HCT116 (cell line): Measurements from ENCODE around the gene RPS6KA2. TPM values are rescaled to one million over a fixed set of nuclear protein-coding genes. Genes with fewer than 3 reads are reported as not detected.

Experiments
- ATAC-seq: fragments of 200-7000 bp; cut with Tn5 transposase; 2 replicates; pipeline ENCODE4 v1.9.1; 2020; ENCODE audit warnings: mild to moderate bottlenecking, moderate library complexity
- BruUV-seq: library from RNA; stranded (reverse); fragments of 400-500 nt; replicated peaks from 2 replicates; lab custom pipeline; 2021; lab: Mats Ljungman, UMichigan
- CTCF ChIA-PET: fragments of 300-600 bp; sonication (Branson Sonifier 250); formaldehyde crosslinking; loops from one replicate; lab custom pipeline; 2021; ENCODE audit warnings: antibody characterized with exemption; lab: Charles Lee
- POLR2A ChIA-PET: fragments of 300-600, 350-600 bp; sonication (Branson Sonifier 250); formaldehyde crosslinking; loops from one replicate; lab custom pipeline; 2021; ENCODE audit warnings: antibody characterized with exemption; lab: Charles Lee
- RAD21 ChIA-PET, 2 experiments: fragments of 300-600 bp; sonication (Branson Sonifier 250); formaldehyde crosslinking; loops; one replicate each; lab custom pipeline; 2023; ENCODE audit warnings: low total read pairs in 2 of 2; ENCODE audit not compliant: uncharacterized antibody in 2 of 2, unreplicated experiment in 2 of 2, low non-redundant PET in 1 of 2; lab: Charles Lee
- DNase-seq: peaks from one replicate; pipeline ENCODE4 v3.0.0-alpha.2; 2010; ENCODE audit warnings: low read depth, low spot score
- H2AFZ ChIP-seq: fragments of 200-600 bp; shearing (Covaris generic), sonication (generic); 2 replicates; pipeline ENCODE4 v1.6.1; 2017; ENCODE audit warnings: low read depth, mixed run types, mixed read lengths, antibody characterized with exemption, low read length; ENCODE audit not compliant: poor library complexity, severe bottlenecking
- H3K27ac ChIP-seq: 2 replicates; pipeline ENCODE4 v1.5.1; 2012; ENCODE audit warnings: low read depth, low read length
- H3K27me3 ChIP-seq: fragments of 200-600 bp; sonication (generic); 2 replicates; pipeline ENCODE4 v1.6.1; 2016; ENCODE audit warnings: mixed run types, low read length, mixed read lengths; ENCODE audit not compliant: insufficient read depth
- H3K36me3 ChIP-seq, 2 experiments: fragments of 200-500 bp in 1 of 2; fragments of 200-600 bp in 1 of 2; sonication (Bioruptor generic) in 1 of 2; sonication (generic) in 1 of 2; 2 replicates each; pipeline versions ENCODE4 v1.5.1 to v1.6.1; 2014 to 2016; ENCODE audit warnings: low read length in 2 of 2, inconsistent platforms in 1 of 2, mixed read lengths in 1 of 2, mixed run types in 1 of 2; ENCODE audit not compliant: insufficient read depth in 2 of 2, control insufficient read depth in 1 of 2
- H3K4me1 ChIP-seq, 2 experiments: fragments of 200-600 bp in 1 of 2; sonication (generic) in 1 of 2; 2 replicates each; pipeline versions ENCODE4 v1.5.1 to v1.6.1; 2012 to 2017; ENCODE audit warnings: low read length in 2 of 2, inconsistent platforms in 1 of 2, mild to moderate bottlenecking in 1 of 2, mixed read lengths in 1 of 2, mixed run types in 1 of 2, moderate library complexity in 1 of 2; ENCODE audit not compliant: insufficient read depth in 2 of 2, control insufficient read depth in 1 of 2
- H3K4me2 ChIP-seq: fragments of 200-600 bp; sonication (generic); 2 replicates; pipeline ENCODE4 v1.6.1; 2017; ENCODE audit warnings: mixed run types, low read length, mixed read lengths
- H3K4me3 ChIP-seq, 2 experiments: fragments of 200-600 bp in 1 of 2; sonication (generic) in 1 of 2; replicated peaks in 1 of 2; 2 replicates each; pipeline ENCODE4 v1.5.1; 2011 to 2016; ENCODE audit warnings: low read length in 2 of 2, control low read depth in 1 of 2, low read depth in 1 of 2, mild to moderate bottlenecking in 1 of 2, mixed read lengths in 1 of 2, mixed run types in 1 of 2
- H3K79me2 ChIP-seq: fragments of 200-600 bp; sonication (generic); 2 replicates; pipeline ENCODE4 v1.6.1; 2017; ENCODE audit warnings: mild to moderate bottlenecking, mixed run types, low read length, moderate library complexity, mixed read lengths; ENCODE audit not compliant: insufficient read depth
- H3K9ac ChIP-seq: fragments of 200-600 bp; sonication (generic); 2 replicates; pipeline ENCODE4 v1.6.1; 2016; ENCODE audit warnings: low read length, mixed read lengths
- H3K9me2 ChIP-seq: fragments of 200-600 bp; sonication (generic), shearing (Covaris generic); 2 replicates; pipeline ENCODE4 v1.6.1; 2017; ENCODE audit warnings: mixed run types, mild to moderate bottlenecking, moderate library complexity; ENCODE audit not compliant: insufficient read depth
- H3K9me3 ChIP-seq, 2 experiments: fragments of 200-500 bp in 1 of 2; fragments of 200-600 bp in 1 of 2; sonication (Bioruptor generic) in 1 of 2; sonication (generic) in 1 of 2; 2 replicates each; pipeline ENCODE4 v1.6.1; 2014 to 2017; ENCODE audit warnings: low read length in 2 of 2, mixed read lengths in 2 of 2, inconsistent platforms in 1 of 2, low read depth in 1 of 2, mild to moderate bottlenecking in 1 of 2, mixed run types in 1 of 2, moderate library complexity in 1 of 2; ENCODE audit not compliant: control insufficient read depth in 1 of 2, insufficient read depth in 1 of 2
- H4K20me1 ChIP-seq: fragments of 200-600 bp; sonication (generic), shearing (Covaris generic); 2 replicates; pipeline ENCODE4 v1.6.1; 2017; ENCODE audit warnings: mixed run types, mild to moderate bottlenecking, moderate library complexity; ENCODE audit not compliant: insufficient read depth
- CEBPB ChIP-seq: IDR thresholded peaks from 2 replicates; pipeline ENCODE4 v1.6.1; 2012; ENCODE audit warnings: low read depth
- CTCF ChIP-seq, 3 experiments: fragments of 200-600 bp in 1 of 3; sonication (generic) in 1 of 3; IDR thresholded peaks in 2 of 3; conservative IDR thresholded peaks in 1 of 3; 2 replicates each; pipeline ENCODE4 v1.5.1; 2012 to 2017; ENCODE audit warnings: low read depth in 2 of 3, low read length in 2 of 3, antibody characterized with exemption in 1 of 3, borderline replicate concordance in 1 of 3, control low read depth in 1 of 3, mild to moderate bottlenecking in 1 of 3, mixed read lengths in 1 of 3, mixed run types in 1 of 3, moderate library complexity in 1 of 3; ENCODE audit not compliant: insufficient read depth in 1 of 3
- EGR1 ChIP-seq: IDR thresholded peaks from 2 replicates; pipeline ENCODE4 v1.6.1; 2012; ENCODE audit warnings: low read depth
- FOSL1 ChIP-seq: IDR thresholded peaks from 2 replicates; pipeline ENCODE4 v1.6.1; 2012; ENCODE audit warnings: low read depth
- MAX ChIP-seq: IDR thresholded peaks from 2 replicates; pipeline ENCODE4 v1.6.1; 2012
- POLR2AphosphoS5 ChIP-seq: IDR thresholded peaks from 2 replicates; pipeline ENCODE4 v1.6.1; 2011; ENCODE audit warnings: mild to moderate bottlenecking, low read depth, low read length, moderate library complexity
- RAD21 ChIP-seq: IDR thresholded peaks from 2 replicates; pipeline ENCODE4 v1.6.1; 2012; ENCODE audit warnings: low read depth, mild to moderate bottlenecking
- SIN3A ChIP-seq: IDR thresholded peaks from 2 replicates; pipeline ENCODE4 v1.6.1; 2012; ENCODE audit warnings: low read depth
- SP1 ChIP-seq: IDR thresholded peaks from 2 replicates; pipeline ENCODE4 v1.6.1; 2012; ENCODE audit warnings: low read depth
- YY1 ChIP-seq: IDR thresholded peaks from 2 replicates; pipeline ENCODE4 v1.6.1; 2011; ENCODE audit warnings: low read length, low read depth, moderate library complexity, mild to moderate bottlenecking; ENCODE audit not compliant: insufficient replicate concordance; ENCODE audit errors: extremely low read depth
- ZBTB33 ChIP-seq: IDR thresholded peaks from 2 replicates; pipeline ENCODE4 v1.6.1; 2011; ENCODE audit warnings: mild to moderate bottlenecking, low read length, moderate library complexity; ENCODE audit not compliant: insufficient replicate concordance; ENCODE audit errors: extremely low read depth
- ZFX ChIP-seq: fragments of 450-650 bp; IDR thresholded peaks from 2 replicates; pipeline ENCODE4 v1.6.1; 2017
- ZNF274 ChIP-seq: fragments of 200-500 bp; sonication (Bioruptor generic); IDR thresholded peaks from 2 replicates; pipeline ENCODE4 v1.6.1; 2014; ENCODE audit warnings: mild to moderate bottlenecking, low read depth, low read length, inconsistent platforms
- intact Hi-C: fragments of 100-400 bp; cut with micrococcal nuclease; formaldehyde crosslinking; loops from 2 replicates; pipeline ENCODE4 v1.10.0; 2022
- total RNA-seq: library from RNA; stranded (reverse); gene quantifications from one replicate; pipeline ENCODE4 v1.2.1, GENCODE V29; 2021; ENCODE audit not compliant: unreplicated experiment

Gene RPS6KA2
- total RNA-seq, 1 experiment from 2014 or later: 8.5 TPM

GRCh38 chr6:166465671-166466087, 161.4 kb downstream of the RPS6KA2 start:
- BruUV-seq: no TSS peak
- no peaks in the 10 kb centered on the region for H3K79me2 ChIP-seq
- no peaks in the 10 kb centered on the region for H3K9me2 ChIP-seq
- TF ChIP-seq RAD21 (peak; percentile 33), CTCF (IDR thresholded peaks at IDR 0.05 in 2 of 3, conservative IDR thresholded peaks at IDR 0.05 in 1 of 3; ENCODE audit: borderline replicate concordance in 1 of 3, insufficient read depth in 1 of 3, low read depth in 2 of 3, low read length in 2 of 3) (peak in 2 of 3 experiments; percentile 21 to 41; a peak in 2 of 6 replicates), MAX (no peak)
- intact Hi-C loops: no loop called here
- no peak for DNase-seq
- no peak overlapping the region for H3K9ac ChIP-seq
- H3K4me3 ChIP-seq: no peak overlapping the region
- no peaks in the 10 kb centered on the region for H3K27me3 ChIP-seq
- no peaks in the 10 kb centered on the region for H4K20me1 ChIP-seq
- no peaks in the 10 kb centered on the region for H3K36me3 ChIP-seq
- peak; percentile 70 for ATAC-seq
- H2AFZ ChIP-seq: no peak overlapping the region
- POLR2A ChIA-PET: no interaction called here
- RAD21 ChIA-PET: no interaction called here
- H3K4me2 ChIP-seq: no peak overlapping the region
- H3K4me1 ChIP-seq: no peaks in the 10 kb centered on the region
- no peak overlapping the region for H3K27ac ChIP-seq
- no peaks in the 10 kb centered on the region for H3K9me3 ChIP-seq
- CTCF ChIA-PET: no interaction called here

GRCh38 chr6:166465003-166465399, 162.1 kb downstream of the RPS6KA2 start:
- BruUV-seq: no TSS peak
- no peaks in the 10 kb centered on the region for H3K36me3 ChIP-seq
- no peaks in the 10 kb centered on the region for H3K4me1 ChIP-seq
- no peak overlapping the region for H3K9ac ChIP-seq
- H2AFZ ChIP-seq: no peak overlapping the region
- H3K27ac ChIP-seq: no peak overlapping the region
- H3K27me3 ChIP-seq: no peaks in the 10 kb centered on the region
- RAD21 ChIA-PET: no interaction called here
- H3K9me2 ChIP-seq: no peaks in the 10 kb centered on the region
- CTCF ChIA-PET: no interaction called here
- intact Hi-C loops: no loop called here
- H4K20me1 ChIP-seq: no peaks in the 10 kb centered on the region
- no peak for DNase-seq
- H3K9me3 ChIP-seq: no peaks in the 10 kb centered on the region
- H3K4me2 ChIP-seq: no peak overlapping the region
- H3K4me3 ChIP-seq: no peak overlapping the region
- no peak for ATAC-seq
- H3K79me2 ChIP-seq: no peaks in the 10 kb centered on the region
- POLR2A ChIA-PET: no interaction called here
- TF ChIP-seq CEBPB (no peak), FOSL1 (no peak), YY1 (no peak), ZBTB33 (no peak), SIN3A (no peak), ZFX (no peak), SP1 (no peak), RAD21 (no peak), POLR2AphosphoS5 (no peak), ZNF274 (no peak), EGR1 (no peak), MAX (no peak)
